Upper lobe of right lung (tissue), 1 donor: ENCODE results near the gene RNF13. TPM values are rescaled to one million over a fixed set of nuclear protein-coding genes. Genes with fewer than 3 reads are reported as not detected.

Experiments
- ATAC-seq: fragments of 200-7000 bp; cut with Tn5 transposase; one replicate; pipeline ENCODE4 v1.9.1; 2020; ENCODE audit warnings: mild to moderate bottlenecking, moderate library complexity
- DNase-seq: peaks from one replicate; pipeline ENCODE4 v3.0.0-alpha.2; 2020
- H3K27ac ChIP-seq: fragments of 200-600 bp; one replicate; pipeline ENCODE4 v1.8.0; 2022
- H3K27me3 ChIP-seq: fragments of 200-600 bp; one replicate; pipeline ENCODE4 v1.8.0; 2022; ENCODE audit warnings: mild to moderate bottlenecking
- H3K36me3 ChIP-seq: fragments of 200-600 bp; one replicate; pipeline ENCODE4 v1.8.0; 2022
- H3K4me1 ChIP-seq: fragments of 200-600 bp; one replicate; pipeline ENCODE4 v1.8.0; 2022
- H3K4me3 ChIP-seq: fragments of 200-600 bp; one replicate; pipeline ENCODE4 v1.8.0; 2022; ENCODE audit warnings: mild to moderate bottlenecking
- H3K9me3 ChIP-seq: fragments of 200-600 bp; one replicate; pipeline ENCODE4 v1.8.0; 2022
- CTCF ChIP-seq: fragments of 200-600 bp; IDR thresholded peaks from one replicate; pipeline ENCODE4 v1.8.0; 2022; ENCODE audit warnings: antibody characterized with exemption
- intact Hi-C: fragments of 100-400 bp; cut with DNase I; formaldehyde crosslinking; loops from one replicate; pipeline ENCODE4 v1.11.0; 2022
- total RNA-seq: library from RNA; stranded (reverse); fragmentation: NEBNext Ultra II Directional; extraction: Animal tissue kit (Norgen Biotek cat#: 25700); gene quantifications from one replicate; pipeline ENCODE4 v1.2.1, GENCODE V29; 2021
- donor health status: DM: no; HTN: yes; CAD: no; lungs with severe emphysema.

Gene RNF13
- total RNA-seq, 1 donor from 2014 or later = 136 TPM

DNA sequence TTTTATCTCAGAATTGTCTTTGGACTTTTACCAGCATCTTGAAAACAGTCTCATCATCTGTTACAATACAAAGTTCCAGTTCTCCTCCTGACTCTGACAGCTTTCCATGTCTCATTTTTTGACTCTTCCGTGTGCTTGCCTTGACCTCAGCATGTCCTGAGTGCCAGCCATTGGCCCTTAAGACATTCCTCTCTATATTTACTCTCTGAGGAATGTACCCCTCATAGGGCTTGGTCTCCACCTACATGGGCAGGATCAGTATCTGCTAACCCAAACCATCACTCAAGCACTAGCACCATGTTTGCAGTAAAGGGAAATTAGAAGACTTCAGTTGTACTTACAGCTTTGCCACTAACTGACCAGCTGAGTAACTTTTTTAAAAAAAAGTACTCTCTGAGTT, 36.8 kb upstream of the RNF13 start:
- Histone ChIP-seq H3K27me3 (no peaks in the 10 kb centered on the region), H3K4me1 (no peaks in the 10 kb centered on the region), H3K36me3 (no peaks in the 10 kb centered on the region), H3K4me3 (no peak overlapping the region), H3K27ac (no peak overlapping the region), H3K9me3 (no peaks in the 10 kb centered on the region)
- no peak for TF ChIP-seq CTCF
- intact Hi-C loops = loop anchor here (10.0 kb wide), 1 partner anchor 281 kb away; no protein-coding TSS in a partner anchor
- DNase-seq (no peak), ATAC-seq (peak; percentile 51)

DNA sequence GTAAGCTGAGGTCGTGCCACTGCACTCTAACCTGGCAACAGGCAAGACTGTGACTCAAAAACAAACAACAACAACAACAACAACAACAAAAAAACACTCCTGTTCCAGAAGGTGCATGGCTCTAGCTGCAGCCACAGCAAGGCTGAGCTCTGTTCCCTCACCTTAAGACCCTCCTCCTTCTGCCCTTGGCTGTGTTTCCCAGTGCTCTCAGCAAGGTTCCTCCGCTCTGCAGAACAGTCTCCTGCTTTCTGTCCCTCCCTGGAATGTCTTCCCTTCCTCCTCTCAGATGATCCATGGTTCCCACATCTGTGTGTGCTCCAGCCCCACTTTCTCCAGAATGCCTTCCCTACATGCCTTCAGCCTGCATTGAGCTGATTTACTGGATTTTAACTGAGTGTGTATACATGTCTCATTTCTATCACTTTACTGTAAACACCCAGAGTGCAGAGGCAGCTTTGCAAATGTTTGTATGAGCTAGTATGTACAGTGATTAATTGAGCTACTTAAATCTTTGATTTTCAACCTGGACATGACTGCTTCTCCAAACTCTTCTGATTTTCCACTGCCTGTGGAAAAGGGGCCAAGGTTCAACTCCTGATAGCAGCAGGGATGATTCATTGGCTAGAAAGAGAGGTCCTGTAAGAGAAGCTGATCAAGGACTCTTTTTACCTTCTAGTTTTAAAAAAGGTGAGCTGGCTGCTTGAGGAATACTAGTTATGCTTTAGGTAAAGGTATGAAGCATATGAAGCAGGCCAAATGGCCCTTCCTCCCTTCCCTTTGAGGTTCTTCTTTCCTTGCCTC, 35.4 kb upstream of the RNF13 start:
- Histone ChIP-seq H3K9me3 (no peaks in the 10 kb centered on the region), H3K27me3 (no peaks in the 10 kb centered on the region), H3K27ac (no peak overlapping the region), H3K36me3 (no peaks in the 10 kb centered on the region), H3K4me3 (no peak overlapping the region), H3K4me1 (no peaks in the 10 kb centered on the region)
- no peak for TF ChIP-seq CTCF
- DNase-seq = no peak
- intact Hi-C loops = loop anchor here (10.0 kb wide), 1 partner anchor 283 kb away; no protein-coding TSS in a partner anchor
- ATAC-seq = no peak

GRCh38 chr3:149781211-149781610, 31.8 kb upstream of the RNF13 start:
- no peak for DNase-seq
- peak; percentile 59 for ATAC-seq
- intact Hi-C loops = no loop called here

DNA sequence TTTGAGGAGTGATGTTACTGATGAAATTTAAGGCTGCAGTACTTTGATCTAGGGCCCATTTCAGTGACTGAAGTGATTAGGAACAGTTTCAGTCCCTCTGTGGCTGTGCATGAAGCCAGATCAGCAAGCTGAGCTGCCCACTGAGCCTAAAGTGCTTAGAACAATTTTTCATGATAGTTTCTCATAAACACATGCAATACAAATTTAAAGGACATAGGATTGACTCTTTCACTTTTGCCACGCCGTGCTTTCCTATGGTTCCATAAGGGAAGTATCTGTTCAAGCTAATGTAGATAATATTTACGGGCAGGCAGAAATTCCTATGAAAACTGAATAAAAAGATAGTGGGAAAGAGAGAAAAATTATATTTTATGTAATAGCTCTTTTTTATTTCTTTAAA, 31.3 kb upstream of the RNF13 start:
- DNase-seq = no peak
- intact Hi-C loops = no loop called here
- Histone ChIP-seq H3K36me3 (no peaks in the 10 kb centered on the region), H3K27ac (peak overlapping the region; percentile 15), H3K4me3 (no peak overlapping the region), H3K4me1 (no peaks in the 10 kb centered on the region), H3K27me3 (no peaks in the 10 kb centered on the region), H3K9me3 (no peaks in the 10 kb centered on the region)
- no peak for ATAC-seq
- no peak for TF ChIP-seq CTCF

More at GRCh38 chr3:149781211-149781610, 31.8 kb upstream of the RNF13 start:
- Histone ChIP-seq H3K27me3 (no peaks in the 10 kb centered on the region), H3K4me1 (no peaks in the 10 kb centered on the region), H3K9me3 (no peaks in the 10 kb centered on the region), H3K27ac (peak overlapping the region; percentile 15), H3K36me3 (no peaks in the 10 kb centered on the region), H3K4me3 (no peak overlapping the region)
- TF ChIP-seq CTCF = no peak

DNA sequence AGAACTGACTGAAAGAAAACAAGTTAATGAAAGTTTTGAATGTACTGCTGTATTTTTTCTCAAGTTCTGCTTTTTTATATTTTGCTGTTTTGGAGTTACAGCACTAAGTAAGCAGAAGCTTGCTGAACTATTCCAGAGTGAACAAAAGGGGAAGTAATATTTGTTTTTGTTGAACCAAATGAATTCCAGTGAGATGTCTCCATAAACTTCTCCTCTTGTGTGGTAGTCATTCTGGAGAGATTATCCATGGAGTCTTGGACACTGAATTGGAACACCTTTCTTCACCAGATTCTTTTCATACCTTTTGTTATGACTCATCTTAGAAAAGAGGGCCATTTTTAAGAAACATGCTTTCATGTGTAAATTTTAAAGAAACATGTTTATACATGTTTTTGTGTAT, 29.4 kb upstream of the RNF13 start:
- intact Hi-C loops = no loop called here
- Histone ChIP-seq H3K27me3 (no peaks in the 10 kb centered on the region), H3K9me3 (no peaks in the 10 kb centered on the region), H3K27ac (peak overlapping the region; percentile 21), H3K4me1 (no peaks in the 10 kb centered on the region), H3K36me3 (no peaks in the 10 kb centered on the region), H3K4me3 (no peak overlapping the region)
- peak; percentile 74 for ATAC-seq
- TF ChIP-seq CTCF = no peak
- no peak for DNase-seq
